ENCODE data around the gene KMT2D.
"Not testable (repeated sequence)": the region's sequence is repeated elsewhere in the genome, so short reads cannot be mapped to it uniquely, and the experiment has no call there.

KMT2D gene

GRCh38 chr12:49089821-49090773 lies 29.5 kb upstream of the KMT2D start:
- intact Hi-C loops (cut with DNase I), result loop anchor here (5.0 kb wide), 1 partner anchor 42 kb away; the partner anchor contains the start of gene TUBA1B
- peak in 30 of 42 donors; percentile 24 to 79 (median 50) for DNase-seq

GRCh38 chr12:49088932-49089330 lies 28.3 kb upstream of the KMT2D start:
- DNase-seq, result peak in 1 of 42 donors; percentile 28
- intact Hi-C loops (cut with DNase I), result loop anchor here (5.0 kb wide), 1 partner anchor 43 kb away; the partner anchor contains the start of gene TUBA1B

GRCh38 chr12:49088150-49088931 lies 27.7 kb upstream of the KMT2D start:
- intact Hi-C loops (cut with DNase I), result loop anchor here (5.0 kb wide), 1 partner anchor 44 kb away; the partner anchor contains the start of gene TUBA1B
- DNase-seq, result peak; percentile 62 to 94 (median 84)

GRCh38 chr12:49086116-49086515 lies 25.5 kb upstream of the KMT2D start:
- DNase-seq, result no peak
- intact Hi-C loops (cut with DNase I), result loop anchor here (5.0 kb wide), 1 partner anchor 46 kb away; the partner anchor contains the start of gene TUBA1B

- intact Hi-C loops (cut with DNase I), result no loop called here
- no peak for DNase-seq
Observed at GRCh38 chr12:49084438-49084837, 23.8 kb upstream of the KMT2D start.

GRCh38 chr12:49079793-49080192 lies 19.2 kb upstream of the KMT2D start:
- intact Hi-C loops (cut with DNase I), result no loop called here
- DNase-seq, result no peak

GRCh38 chr12:49070971-49071370 lies 10.4 kb upstream of the KMT2D start:
- intact Hi-C loops (cut with DNase I), result no loop called here
- no peak for DNase-seq

- DNase-seq, result peak; percentile 97 to 100 (median 99)
- intact Hi-C loops (cut with DNase I), result no loop called here
Observed at GRCh38 chr12:49069507-49070346, 9.1 kb upstream of the KMT2D start, which contains the start of gene RHEBL1. TSS of gene RHEBL1 (minus strand) at chr12:49069979. CDS start at chr12:49069785, 194 bp downstream.

- intact Hi-C loops (cut with DNase I), result no loop called here
Observed at GRCh38 chr12:49068879-49069506, 8.4 kb upstream of the KMT2D start.

GRCh38 chr12:49066120-49066519 lies 5.5 kb upstream of the KMT2D start:
- intact Hi-C loops (cut with DNase I), result no loop called here
- DNase-seq, result no peak

More at GRCh38 chr12:49068879-49069506, 8.4 kb upstream of the KMT2D start:
- DNase-seq, result peak in 1 of 42 donors; percentile 8

GRCh38 chr12:49064767-49065152 lies 4.2 kb upstream of the KMT2D start:
- DNase-seq, result no peak
- intact Hi-C loops (cut with DNase I), result no loop called here

GRCh38 chr12:49061916-49062315 lies 1.3 kb upstream of the KMT2D start:
- peak in 1 of 42 donors; percentile 16 for DNase-seq
- intact Hi-C loops (cut with DNase I), result not testable (repeated sequence)

GRCh38 chr12:49061157-49061650 lies 610 bp upstream of the KMT2D start:
- intact Hi-C loops (cut with DNase I), result no loop called here

GRCh38 chr12:49059299-49060171 lies 1.1 kb downstream of the KMT2D start:
- DNase-seq, result peak in 2 of 42 donors; percentile 31 to 42
- intact Hi-C loops (cut with DNase I), result no loop called here

More at GRCh38 chr12:49061157-49061650, 610 bp upstream of the KMT2D start:
- DNase-seq, result no peak

- intact Hi-C loops (cut with DNase I), result no loop called here
- no peak for DNase-seq
Observed at GRCh38 chr12:49059045-49059298, 1.6 kb downstream of the KMT2D start.

GRCh38 chr12:49058366-49059044 lies 2.1 kb downstream of the KMT2D start:
- DNase-seq, result peak in 1 of 42 donors; percentile 12
- intact Hi-C loops (cut with DNase I), result no loop called here

GRCh38 chr12:49057888-49058287 lies 2.7 kb downstream of the KMT2D start:
- intact Hi-C loops (cut with DNase I), result no loop called here
- DNase-seq, result peak in 1 of 42 donors; percentile 10
